Measurements from ENCODE around the gene FN3KRP.

DNA sequence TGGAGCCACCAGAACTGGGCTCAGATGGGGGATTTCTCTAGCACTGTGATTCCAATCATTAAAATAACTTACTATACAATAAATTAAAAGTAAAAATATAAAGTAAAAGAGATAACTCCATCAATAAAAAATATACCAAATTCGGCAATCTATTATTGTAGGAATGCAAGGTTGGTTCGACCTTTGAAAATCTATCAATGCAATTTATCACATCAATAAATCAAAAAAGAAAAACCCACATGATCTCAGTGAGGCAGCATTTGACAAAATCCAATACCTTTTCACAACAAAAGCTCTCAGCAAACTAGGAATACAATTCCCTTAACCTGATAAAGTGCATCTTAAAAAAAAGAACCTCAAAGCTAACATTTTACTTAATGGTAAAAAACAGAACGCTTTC, 35.0 kb upstream of the FN3KRP start:
- TF ChIP-seq, protein P1, sequence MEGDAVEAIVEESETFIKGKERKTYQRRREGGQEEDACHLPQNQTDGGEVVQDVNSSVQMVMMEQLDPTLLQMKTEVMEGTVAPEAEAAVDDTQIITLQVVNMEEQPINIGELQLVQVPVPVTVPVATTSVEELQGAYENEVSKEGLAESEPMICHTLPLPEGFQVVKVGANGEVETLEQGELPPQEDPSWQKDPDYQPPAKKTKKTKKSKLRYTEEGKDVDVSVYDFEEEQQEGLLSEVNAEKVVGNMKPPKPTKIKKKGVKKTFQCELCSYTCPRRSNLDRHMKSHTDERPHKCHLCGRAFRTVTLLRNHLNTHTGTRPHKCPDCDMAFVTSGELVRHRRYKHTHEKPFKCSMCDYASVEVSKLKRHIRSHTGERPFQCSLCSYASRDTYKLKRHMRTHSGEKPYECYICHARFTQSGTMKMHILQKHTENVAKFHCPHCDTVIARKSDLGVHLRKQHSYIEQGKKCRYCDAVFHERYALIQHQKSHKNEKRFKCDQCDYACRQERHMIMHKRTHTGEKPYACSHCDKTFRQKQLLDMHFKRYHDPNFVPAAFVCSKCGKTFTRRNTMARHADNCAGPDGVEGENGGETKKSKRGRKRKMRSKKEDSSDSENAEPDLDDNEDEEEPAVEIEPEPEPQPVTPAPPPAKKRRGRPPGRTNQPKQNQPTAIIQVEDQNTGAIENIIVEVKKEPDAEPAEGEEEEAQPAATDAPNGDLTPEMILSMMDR (conservative IDR thresholded peaks at IDR 0.05): no peak
- no peak for TF ChIP-seq ZFX (IDR thresholded peaks at IDR 0.05)

Data from C4-2B (cell line).